ENCODE data around the gene WDR43.

The WDR43 gene

DNA sequence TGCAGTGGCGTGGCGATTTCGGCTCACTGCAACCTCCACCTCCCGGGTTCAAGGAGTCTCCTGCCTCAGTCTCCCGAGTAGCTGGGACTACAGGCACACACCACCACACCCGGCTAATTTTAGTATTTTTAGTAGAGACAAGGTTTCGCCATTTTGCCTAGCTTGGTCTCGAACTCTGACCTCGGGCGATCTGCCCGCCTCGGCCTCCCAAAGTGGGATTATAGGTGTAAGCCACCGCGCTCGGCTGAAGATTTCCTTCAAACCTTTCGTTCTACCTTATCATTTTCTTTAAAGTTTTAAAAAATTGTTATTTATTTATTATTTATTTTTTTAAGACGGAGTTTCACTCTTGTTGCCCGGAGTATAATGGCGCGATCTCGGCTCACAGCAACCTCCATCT, 979 bp upstream of the WDR43 start:
- Histone ChIP-seq H3K23ac (ENCODE audit: low read length) (no peak overlapping the region), H3K9me3 (ENCODE audit: insufficient read depth, low read depth, low read length) (no peaks in the 10 kb centered on the region), H4K12ac (ENCODE audit: low read depth, low read length) (no peak overlapping the region), H4K8ac (ENCODE audit: low read depth, low read length) (no peak overlapping the region), H3K4me3 (ENCODE audit: low read depth, low read length) (no peak overlapping the region), H2BK5ac (ENCODE audit: low read depth, low read length, poor library complexity) (no peak overlapping the region), H3K79me2 (ENCODE audit: control insufficient read depth, insufficient read depth, low read length, poor library complexity) (peaks cover 15% of the 10 kb centered on the region), H3K4me2 (ENCODE audit: low read length) (no peak overlapping the region), H2AK5ac (ENCODE audit: low read length) (no peak overlapping the region), H2BK12ac (ENCODE audit: low read length) (no peak overlapping the region), H3K27me3 (ENCODE audit: insufficient read depth, low read length) (no peaks in the 10 kb centered on the region), H3K4ac (ENCODE audit: low read depth, low read length) (no peak overlapping the region), H3K9ac (ENCODE audit: low read length) (no peak overlapping the region), H2BK120ac (ENCODE audit: insufficient read depth, low read length, poor library complexity) (no peak overlapping the region), H3K79me1 (ENCODE audit: low read length) (peaks cover 5% of the 10 kb centered on the region), H3K36me3 (ENCODE audit: control insufficient read depth in 1 of 2, insufficient read depth in 2 of 2, low read length in 2 of 2) (no peaks in the 10 kb centered on the region), H3K14ac (ENCODE audit: low read length) (no peak overlapping the region), H3K18ac (ENCODE audit: low read length) (no peak overlapping the region), H3K27ac (ENCODE audit: low read depth, low read length) (no peak overlapping the region), H2AFZ (ENCODE audit: insufficient read depth, low read length, poor library complexity) (no peak overlapping the region), H4K91ac (ENCODE audit: low read depth, low read length) (no peak overlapping the region), H3K4me1 (ENCODE audit: control insufficient read depth in 1 of 2, insufficient read depth in 2 of 2, low read length in 2 of 2) (no peaks in the 10 kb centered on the region)
- no CpG with 5 or more reads among the region's 21 CpGs for WGBS (ENCODE audit: extremely low coverage, insufficient coverage, insufficient read length)
- peak in 1 of 2 donors; percentile 32 for DNase-seq

GRCh38 chr2:28895189-28895893, 874 bp downstream of the WDR43 start:
- Histone ChIP-seq H2BK120ac (ENCODE audit: insufficient read depth, low read length, poor library complexity) (peak overlapping the region; percentile 50), H2BK12ac (ENCODE audit: low read length) (no peak overlapping the region), H4K8ac (ENCODE audit: low read depth, low read length) (peak overlapping the region; percentile 92), H3K18ac (ENCODE audit: low read length) (peak overlapping the region; percentile 77), H4K91ac (ENCODE audit: low read depth, low read length) (peak overlapping the region; percentile 90), H3K27ac (ENCODE audit: low read depth, low read length) (peak overlapping the region; percentile 59), H3K79me2 (ENCODE audit: control insufficient read depth, insufficient read depth, low read length, poor library complexity) (peaks cover 15% of the 10 kb centered on the region), H3K9me3 (ENCODE audit: insufficient read depth, low read depth, low read length) (no peaks in the 10 kb centered on the region), H3K4ac (ENCODE audit: low read depth, low read length) (peak overlapping the region; percentile 92), H3K9ac (ENCODE audit: low read length) (peak overlapping the region; percentile 99), H3K4me2 (ENCODE audit: low read length) (peak overlapping the region; percentile 72), H3K36me3 (ENCODE audit: control insufficient read depth in 1 of 2, insufficient read depth in 2 of 2, low read length in 2 of 2) (no peaks in the 10 kb centered on the region), H3K27me3 (ENCODE audit: insufficient read depth, low read length) (no peaks in the 10 kb centered on the region), H3K79me1 (ENCODE audit: low read length) (peaks cover 5% of the 10 kb centered on the region), H3K4me3 (ENCODE audit: low read depth, low read length) (peak overlapping the region; percentile 100), H4K12ac (ENCODE audit: low read depth, low read length) (peak overlapping the region; percentile 75), H2AK5ac (ENCODE audit: low read length) (peak overlapping the region; percentile 60), H3K14ac (ENCODE audit: low read length) (peak overlapping the region; percentile 89), H3K4me1 (ENCODE audit: control insufficient read depth in 1 of 2, insufficient read depth in 2 of 2, low read length in 2 of 2) (no peaks in the 10 kb centered on the region), H3K23ac (ENCODE audit: low read length) (no peak overlapping the region), H2BK5ac (ENCODE audit: low read depth, low read length, poor library complexity) (peak overlapping the region; percentile 23), H2AFZ (ENCODE audit: insufficient read depth, low read length, poor library complexity) (peak overlapping the region; percentile 53)
- peak; percentile 35 to 67 for DNase-seq
- WGBS (ENCODE audit: extremely low coverage, insufficient coverage, insufficient read length) = no CpG with 5 or more reads among the region's 19 CpGs

- Histone ChIP-seq H2BK120ac (ENCODE audit: insufficient read depth, low read length, poor library complexity) (no peak overlapping the region), H4K8ac (ENCODE audit: low read depth, low read length) (no peak overlapping the region), H3K9ac (ENCODE audit: low read length) (no peak overlapping the region), H2BK5ac (ENCODE audit: low read depth, low read length, poor library complexity) (no peak overlapping the region), H3K23ac (ENCODE audit: low read length) (no peak overlapping the region), H3K27me3 (ENCODE audit: insufficient read depth, low read length) (no peaks in the 10 kb centered on the region), H3K36me3 (ENCODE audit: control insufficient read depth in 1 of 2, insufficient read depth in 2 of 2, low read length in 2 of 2) (no peaks in the 10 kb centered on the region), H3K4ac (ENCODE audit: low read depth, low read length) (peak overlapping the region; percentile 78), H4K12ac (ENCODE audit: low read depth, low read length) (no peak overlapping the region), H3K4me1 (ENCODE audit: control insufficient read depth in 1 of 2, insufficient read depth in 2 of 2, low read length in 2 of 2) (no peaks in the 10 kb centered on the region), H2AK5ac (ENCODE audit: low read length) (no peak overlapping the region), H3K18ac (ENCODE audit: low read length) (no peak overlapping the region), H2BK12ac (ENCODE audit: low read length) (no peak overlapping the region), H3K14ac (ENCODE audit: low read length) (no peak overlapping the region), H3K4me3 (ENCODE audit: low read depth, low read length) (no peak overlapping the region), H3K9me3 (ENCODE audit: insufficient read depth, low read depth, low read length) (no peaks in the 10 kb centered on the region), H4K91ac (ENCODE audit: low read depth, low read length) (no peak overlapping the region), H3K27ac (ENCODE audit: low read depth, low read length) (no peak overlapping the region), H2AFZ (ENCODE audit: insufficient read depth, low read length, poor library complexity) (no peak overlapping the region), H3K79me2 (ENCODE audit: control insufficient read depth, insufficient read depth, low read length, poor library complexity) (peaks cover 15% of the 10 kb centered on the region), H3K4me2 (ENCODE audit: low read length) (no peak overlapping the region), H3K79me1 (ENCODE audit: low read length) (peaks cover 5% of the 10 kb centered on the region)
- peak in 1 of 2 donors; percentile 13 for DNase-seq
- no CpG with 5 or more reads among the region's 2 CpGs for WGBS (ENCODE audit: extremely low coverage, insufficient coverage, insufficient read length)
Observed at GRCh38 chr2:28896906-28897305, 2.4 kb downstream of the WDR43 start.

DNA sequence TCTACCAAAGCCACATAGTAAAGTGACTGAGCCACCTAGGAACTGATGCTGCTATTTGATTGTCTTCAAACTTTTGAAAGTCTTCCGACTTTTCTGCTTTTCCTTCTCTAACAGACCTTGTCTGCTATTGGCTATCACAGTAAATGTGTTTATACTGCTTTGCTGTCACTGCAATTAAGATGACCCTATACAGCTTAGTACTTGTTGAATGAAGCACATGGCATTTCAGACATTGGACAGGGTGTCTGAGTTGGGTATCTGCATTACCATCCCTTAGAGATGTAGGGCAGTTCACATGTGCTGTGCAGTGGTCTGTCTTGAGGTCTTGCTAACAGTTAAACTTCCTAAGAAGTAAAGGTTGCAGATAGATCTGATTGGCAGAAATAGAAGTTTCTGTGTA, 3.6 kb downstream of the WDR43 start:
- peak overlapping the region; percentile 98 for H3K4ac ChIP-seq (ENCODE audit: low read depth, low read length)
- DNase-seq = no peak
- H3K79me1 ChIP-seq (ENCODE audit: low read length) = peaks cover 5% of the 10 kb centered on the region
- H2BK12ac ChIP-seq (ENCODE audit: low read length) = no peak overlapping the region
- whole genome bisulfite sequencing (ENCODE audit: extremely low coverage, insufficient coverage, insufficient read length) = no CpG with 5 or more reads among the region's 1 CpG
- H3K9ac ChIP-seq (ENCODE audit: low read length) = no peak overlapping the region
- no peaks in the 10 kb centered on the region for H3K27me3 ChIP-seq (ENCODE audit: insufficient read depth, low read length)
- no peak overlapping the region for H2BK120ac ChIP-seq (ENCODE audit: insufficient read depth, low read length, poor library complexity)
- H4K8ac ChIP-seq (ENCODE audit: low read depth, low read length) = no peak overlapping the region
- no peaks in the 10 kb centered on the region for H3K9me3 ChIP-seq (ENCODE audit: insufficient read depth, low read depth, low read length)
- no peak overlapping the region for H2AFZ ChIP-seq (ENCODE audit: insufficient read depth, low read length, poor library complexity)
- no peak overlapping the region for H3K27ac ChIP-seq (ENCODE audit: low read depth, low read length)
- H3K4me2 ChIP-seq (ENCODE audit: low read length) = no peak overlapping the region
- H3K4me3 ChIP-seq (ENCODE audit: low read depth, low read length) = no peak overlapping the region
- no peak overlapping the region for H2BK5ac ChIP-seq (ENCODE audit: low read depth, low read length, poor library complexity)
- no peak overlapping the region for H3K18ac ChIP-seq (ENCODE audit: low read length)
- peaks cover 2 to 5% of the 10 kb centered on the region in 2 experiments for H3K36me3 ChIP-seq (ENCODE audit: control insufficient read depth in 1 of 2, insufficient read depth in 2 of 2, low read length in 2 of 2)
- H4K12ac ChIP-seq (ENCODE audit: low read depth, low read length) = no peak overlapping the region
- H2AK5ac ChIP-seq (ENCODE audit: low read length) = no peak overlapping the region
- H4K91ac ChIP-seq (ENCODE audit: low read depth, low read length) = no peak overlapping the region
- H3K79me2 ChIP-seq (ENCODE audit: control insufficient read depth, insufficient read depth, low read length, poor library complexity) = peaks cover 15% of the 10 kb centered on the region
- no peaks in the 10 kb centered on the region for H3K4me1 ChIP-seq (ENCODE audit: control insufficient read depth in 1 of 2, insufficient read depth in 2 of 2, low read length in 2 of 2)
- no peak overlapping the region for H3K23ac ChIP-seq (ENCODE audit: low read length)
- no peak overlapping the region for H3K14ac ChIP-seq (ENCODE audit: low read length)

All from trophoblast cell (in vitro differentiated cells and primary cell).